Activated T-helper 2 cell treated with anti-CD3 and anti-CD28 coated beads, Interferon-gamma antibody, Interleukin-2, Interleukin-4, amounts not matched to agents 10 μg/mL and 5 μg/mL and 100 μg/mL, durations not matched to agents 14 hours and 24 hours and 36 hours (primary cell): Measurements from ENCODE around the gene ZMYND19. TPM values are rescaled to one million over a fixed set of nuclear protein-coding genes. Genes with fewer than 3 reads are reported as not detected.
"Not testable (repeated sequence)": the region's sequence is repeated elsewhere in the genome, so short reads cannot be mapped to it uniquely, and the experiment has no call there.

Source experiments
- DNase-seq: peaks from one replicate; pipeline ENCODE4 v3.0.0; 2021; ENCODE audit warnings: low spot score
- H3K27ac Mint-ChIP-seq: one replicate; pipeline ENCODE4 v1.8.0; 2021; ENCODE audit warnings: mixed read lengths
- H3K27me3 Mint-ChIP-seq: one replicate; pipeline ENCODE4 v1.8.0; 2021; ENCODE audit warnings: low read depth, mixed read lengths
- H3K36me3 Mint-ChIP-seq: one replicate; pipeline ENCODE4 v1.8.0; 2021; ENCODE audit warnings: low read depth, mixed read lengths
- H3K4me1 Mint-ChIP-seq: one replicate; pipeline ENCODE4 v1.8.0; 2021; ENCODE audit warnings: low read depth, mixed read lengths
- H3K4me3 Mint-ChIP-seq: one replicate; pipeline ENCODE4 v1.8.0; 2021; ENCODE audit warnings: low read depth, mild to moderate bottlenecking, moderate library complexity, mixed read lengths
- H3K9me3 Mint-ChIP-seq: one replicate; pipeline ENCODE4 v1.8.0; 2021; ENCODE audit warnings: mixed read lengths
- intact Hi-C: fragments of 100-400 bp; cut with micrococcal nuclease; formaldehyde crosslinking; loops from one replicate; pipeline ENCODE4 v1.15.1; 2023
- total RNA-seq: library from RNA; stranded (reverse); gene quantifications from 2 replicates; pipeline ENCODE4 v1.2.3, GENCODE V29; 2022

The ZMYND19 gene
- total RNA-seq, 1 donor from 2014 or later: 72.4 TPM

GRCh38 chr9:137556069-137556838 is 34.1 kb downstream of the ZMYND19 start:
- intact Hi-C loops: no loop called here
- peaks cover 5% of the 10 kb centered on the region for H3K4me1 Mint-ChIP-seq

DNA sequence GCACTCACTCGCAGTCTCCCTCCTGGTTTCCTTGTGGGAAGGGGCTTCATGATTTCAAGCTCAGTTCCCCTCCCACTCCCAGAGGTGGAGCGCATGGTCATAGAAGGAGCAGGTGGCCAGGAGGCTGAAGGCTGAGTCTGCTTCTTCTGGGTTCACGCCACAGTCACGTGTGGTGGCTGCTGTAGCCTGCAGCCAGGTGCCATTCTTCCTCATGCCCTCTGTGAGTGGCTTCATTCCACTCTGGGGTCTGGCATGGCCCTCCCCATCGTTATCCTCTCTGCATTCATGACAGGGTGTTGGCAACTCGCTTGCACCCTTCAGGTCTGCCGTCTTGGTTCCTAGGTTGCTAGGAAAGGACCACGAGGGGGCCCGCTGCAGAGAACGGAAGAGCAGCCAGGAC is 35.1 kb downstream of the ZMYND19 start:
- DNase-seq: no peak
- Mint-ChIP-seq H3K27ac (no peak overlapping the region), H3K9me3 (no peaks in the 10 kb centered on the region), H3K4me3 (no peak overlapping the region), H3K36me3 (peaks cover 53% of the 10 kb centered on the region), H3K4me1 (peaks cover 6% of the 10 kb centered on the region), H3K27me3 (no peaks in the 10 kb centered on the region)
- intact Hi-C loops: no loop called here

More at GRCh38 chr9:137556069-137556838, 34.1 kb downstream of the ZMYND19 start:
- no peak for DNase-seq
- H3K27me3 Mint-ChIP-seq: no peaks in the 10 kb centered on the region
- H3K36me3 Mint-ChIP-seq: peaks cover 55% of the 10 kb centered on the region
- H3K4me3 Mint-ChIP-seq: no peak overlapping the region
- no peak overlapping the region for H3K27ac Mint-ChIP-seq
- H3K9me3 Mint-ChIP-seq: no peaks in the 10 kb centered on the region

DNA sequence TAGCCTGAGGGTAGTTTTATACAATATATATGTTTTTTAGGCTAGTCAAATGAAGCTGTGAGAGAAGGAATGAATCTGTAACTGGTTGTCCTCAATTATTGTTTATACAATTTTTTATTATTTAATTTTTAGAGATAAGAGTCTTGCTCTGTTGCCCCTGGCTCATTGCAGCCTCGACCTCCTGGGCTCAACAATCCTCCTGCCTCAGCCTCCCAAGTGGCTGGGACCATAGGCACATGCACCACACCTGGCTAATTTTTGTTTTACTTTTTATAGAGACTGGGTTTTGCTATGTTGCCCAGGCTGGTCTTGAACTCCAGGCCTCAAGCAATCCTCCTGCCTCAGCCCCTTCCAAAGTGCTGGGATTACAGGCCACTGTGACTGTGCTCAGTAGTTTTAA is 36.0 kb downstream of the ZMYND19 start:
- H3K4me3 Mint-ChIP-seq: no peak overlapping the region
- no peaks in the 10 kb centered on the region for H3K27me3 Mint-ChIP-seq
- no peaks in the 10 kb centered on the region for H3K9me3 Mint-ChIP-seq
- no peak for DNase-seq
- intact Hi-C loops: no loop called here
- peaks cover 8% of the 10 kb centered on the region for H3K4me1 Mint-ChIP-seq
- peaks cover 44% of the 10 kb centered on the region for H3K36me3 Mint-ChIP-seq
- no peak overlapping the region for H3K27ac Mint-ChIP-seq

DNA sequence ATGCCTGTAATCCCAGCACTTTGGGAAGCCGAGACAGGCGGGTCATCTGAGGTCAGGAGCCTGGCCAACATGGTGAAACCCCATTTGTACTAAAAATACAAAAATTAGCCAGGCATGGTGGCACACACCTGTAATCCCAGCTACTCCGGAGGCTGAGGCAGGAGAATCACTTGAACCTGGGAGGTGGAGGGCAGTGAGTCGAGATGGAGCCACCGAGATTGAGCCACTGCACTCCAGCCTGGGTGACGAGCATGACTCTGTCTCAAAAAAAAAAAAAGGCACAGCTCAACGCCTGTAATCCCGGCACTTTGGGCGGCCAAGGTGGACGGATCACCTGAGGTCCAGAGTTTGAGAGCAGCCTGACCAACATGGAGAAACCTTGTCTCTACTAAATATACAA is 36.7 kb downstream of the ZMYND19 start:
- intact Hi-C loops, H3K9me3 Mint-ChIP-seq, H3K27me3 Mint-ChIP-seq, H3K4me1 Mint-ChIP-seq, H3K27ac Mint-ChIP-seq, DNase-seq: not testable (repeated sequence)
- H3K36me3 Mint-ChIP-seq: peaks cover 42% of the 10 kb centered on the region
- peak overlapping the region; percentile 42 for H3K4me3 Mint-ChIP-seq

- intact Hi-C loops: no loop called here
- Mint-ChIP-seq H3K36me3 (peaks cover 37% of the 10 kb centered on the region), H3K4me3 (peak overlapping the region; percentile 90), H3K4me1 (peaks cover 8% of the 10 kb centered on the region), H3K9me3 (no peaks in the 10 kb centered on the region), H3K27me3 (no peaks in the 10 kb centered on the region), H3K27ac (peak overlapping the region; percentile 69)
- peak; percentile 30 for DNase-seq
Measured at GRCh38 chr9:137552022-137552768, 38.1 kb downstream of the ZMYND19 start.

GRCh38 chr9:137551264-137552021 is 38.9 kb downstream of the ZMYND19 start, which contains the start of gene MRPL41:
Gene MRPL41 (plus strand): TSS chr9:137551879. CDS start chr9:137552082, 203 bp downstream.
- peak within 1 kb of the TSS; percentile 69 for H3K27ac Mint-ChIP-seq
- H3K4me3 Mint-ChIP-seq: peak within 1 kb of the TSS; percentile 90
- peaks cover 31% of the 10 kb centered on the region for H3K36me3 Mint-ChIP-seq
- intact Hi-C loops: loop anchor here (1.0 to 2.0 kb wide), 3 partner anchors 27 to 93 kb away; partner anchors contain the start of genes ARRDC1, DPH7 and NSMF
- no peaks in the 10 kb centered on the region for H3K9me3 Mint-ChIP-seq
- DNase-seq: peak; percentile 90
- no peaks in the 10 kb centered on the region for H3K27me3 Mint-ChIP-seq
- H3K4me1 Mint-ChIP-seq: peaks cover 8% of the 10 kb centered on the region

- DNase-seq, H3K9me3 Mint-ChIP-seq, H3K27me3 Mint-ChIP-seq, H3K4me1 Mint-ChIP-seq, H3K27ac Mint-ChIP-seq: not testable (repeated sequence)
- H3K36me3 Mint-ChIP-seq: peaks cover 26% of the 10 kb centered on the region
- H3K4me3 Mint-ChIP-seq: peak overlapping the region; percentile 68
- intact Hi-C loops: loop anchor here (1.0 to 2.0 kb wide), 3 partner anchors 28 to 92 kb away; partner anchors contain the start of genes ARRDC1, DPH7 and NSMF
Measured at GRCh38 chr9:137550958-137551263, 39.4 kb downstream of the ZMYND19 start.

- Mint-ChIP-seq H3K27me3 (no peaks in the 10 kb centered on the region), H3K4me1 (peaks cover 8% of the 10 kb centered on the region), H3K36me3 (peaks cover 20% of the 10 kb centered on the region), H3K4me3 (peak within 1 kb of the TSS; percentile 83), H3K9me3 (no peaks in the 10 kb centered on the region), H3K27ac (peak within 1 kb of the TSS; percentile 78)
- peak; percentile 54 for DNase-seq
- intact Hi-C loops: loop anchor here (2.0 kb wide), 2 partner anchors 29 to 91 kb away; partner anchors contain the start of genes DPH7 and NSMF
Measured at GRCh38 chr9:137550231-137550621, 40.1 kb downstream of the ZMYND19 start, which contains the start of gene PNPLA7. Gene PNPLA7 (minus strand): TSS chr9:137550402. CDS start chr9:137550197, 205 bp downstream.

DNA sequence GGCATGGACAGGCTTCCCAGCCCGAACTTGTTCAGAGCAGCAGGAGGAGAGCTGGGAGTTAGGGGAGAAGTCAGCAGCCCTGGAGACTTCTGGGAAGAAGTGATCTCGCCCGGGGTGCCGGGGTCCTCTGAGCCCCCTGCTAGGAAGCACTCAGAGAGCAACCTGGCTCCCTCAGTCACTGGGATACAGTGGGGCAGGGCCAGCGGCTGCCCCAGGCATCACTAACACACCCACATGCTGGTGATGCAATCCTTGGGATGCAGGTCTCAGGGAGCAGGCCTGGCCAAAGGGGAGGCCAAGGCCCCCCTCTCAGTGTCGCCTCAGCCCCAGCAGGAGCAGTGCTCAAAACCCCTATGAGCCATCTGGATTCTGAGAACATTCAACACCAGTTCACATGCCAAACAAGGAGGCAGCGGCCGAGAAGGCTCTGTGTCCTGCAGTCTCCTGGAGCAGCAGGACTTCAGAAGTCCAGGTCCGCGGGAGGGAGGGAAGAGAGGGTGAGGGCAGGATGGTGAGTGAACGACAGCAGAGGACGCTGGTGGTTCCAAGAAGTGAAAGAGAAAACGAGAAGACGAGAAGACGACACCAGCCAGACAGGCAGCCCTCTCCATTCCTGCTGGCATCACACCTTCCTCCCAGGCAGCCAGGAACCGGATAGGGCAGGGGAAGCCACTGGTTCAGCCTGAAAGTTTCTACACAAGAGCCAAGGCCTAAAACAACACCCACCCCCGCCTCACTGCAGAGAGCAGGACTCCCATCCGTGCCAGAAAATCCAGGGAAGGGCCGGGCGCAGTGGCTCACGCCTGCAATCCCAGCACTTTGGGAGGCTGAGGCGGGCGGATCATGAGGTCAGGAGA is 42.4 kb downstream of the ZMYND19 start:
- Mint-ChIP-seq H3K27me3 (no peaks in the 10 kb centered on the region), H3K27ac (no peak overlapping the region), H3K36me3 (peaks cover 5% of the 10 kb centered on the region), H3K4me1 (peaks cover 13% of the 10 kb centered on the region), H3K4me3 (peak overlapping the region; percentile 30), H3K9me3 (no peaks in the 10 kb centered on the region)
- no peak for DNase-seq
- intact Hi-C loops: no loop called here

DNA sequence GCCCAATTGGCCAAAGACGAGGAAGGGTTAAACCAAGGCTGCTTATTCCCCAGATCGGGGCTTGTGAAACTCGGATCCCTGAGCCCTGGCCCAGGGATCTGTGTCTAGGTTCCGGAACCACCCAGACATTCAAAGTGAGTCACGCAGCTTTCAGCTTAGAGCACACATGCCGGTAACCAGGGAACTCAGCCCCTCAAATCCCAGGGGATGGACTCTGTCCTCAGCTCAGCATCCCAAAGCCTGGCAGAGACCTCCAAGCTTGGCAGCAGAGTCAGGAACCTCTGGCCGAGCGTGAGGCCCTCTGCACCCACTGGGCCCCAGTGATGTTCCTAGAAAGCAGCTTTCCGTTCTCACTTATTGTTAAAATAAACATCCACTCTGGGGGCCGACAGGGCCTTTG is 45.2 kb downstream of the ZMYND19 start:
- Mint-ChIP-seq H3K4me1 (peaks cover 7% of the 10 kb centered on the region), H3K9me3 (no peaks in the 10 kb centered on the region), H3K27ac (no peak overlapping the region), H3K27me3 (no peaks in the 10 kb centered on the region), H3K4me3 (no peak overlapping the region), H3K36me3 (no peaks in the 10 kb centered on the region)
- intact Hi-C loops: no loop called here
- no peak for DNase-seq

GRCh38 chr9:137544176-137544760 is 46.0 kb downstream of the ZMYND19 start:
- no peak overlapping the region for H3K27ac Mint-ChIP-seq
- DNase-seq: no peak
- no peaks in the 10 kb centered on the region for H3K36me3 Mint-ChIP-seq
- peaks cover 6% of the 10 kb centered on the region for H3K4me1 Mint-ChIP-seq
- H3K27me3 Mint-ChIP-seq: no peaks in the 10 kb centered on the region
- H3K4me3 Mint-ChIP-seq: no peak overlapping the region
- no peaks in the 10 kb centered on the region for H3K9me3 Mint-ChIP-seq
- intact Hi-C loops: no loop called here
